GM12878 (cell line): Measurements from ENCODE around the gene C1orf198. TPM values are rescaled to one million over a fixed set of nuclear protein-coding genes. Genes with fewer than 3 reads are reported as not detected.

Experiments used
- ATAC-seq: fragments of 200-7000 bp; cut with Tn5 transposase; 3 replicates; pipeline ENCODE4 v1.9.1; 2020; ENCODE audit warnings: mild to moderate bottlenecking, moderate library complexity
- BruUV-seq: library from RNA; stranded (reverse); fragments of 400-500 nt; replicated peaks from 2 replicates; lab custom pipeline; 2021; lab: Mats Ljungman, UMichigan
- CTCF ChIA-PET: fragments of 300-600 bp; sonication (Branson Sonifier 250); formaldehyde crosslinking; extraction: SDS; loops from one replicate; lab custom pipeline; 2021; ENCODE audit warnings: inconsistent platforms; lab: Yijun Ruan, JAX
- POLR2A ChIA-PET: fragments of 350-600 bp; formaldehyde crosslinking; extraction: SDS; loops from one replicate; lab custom pipeline; 2021; ENCODE audit warnings: inconsistent platforms; lab: Charles Lee
- RAD21 ChIA-PET: fragments of 300-600 bp; sonication (Branson Sonifier 250); formaldehyde crosslinking; loops from one replicate; lab custom pipeline; 2023; ENCODE audit warnings: antibody characterized with exemption; ENCODE audit not compliant: unreplicated experiment; lab: Charles Lee
- SMC1A ChIA-PET: fragments of 300-600 bp; sonication (Branson Sonifier 250); formaldehyde crosslinking; loops from one replicate; lab custom pipeline; 2023; ENCODE audit not compliant: unreplicated experiment, uncharacterized antibody; lab: Charles Lee
- DNase-seq: peaks from one replicate; pipeline ENCODE4 v3.0.0-alpha.2; 2011; ENCODE audit warnings: low read depth, low spot score
- FAIRE-seq: peaks from 3 replicates; lab custom pipeline; 2011; peaks lifted over from hg19 to GRCh38; lab: Jason Lieb, UNC
- H2AFZ ChIP-seq: 2 replicates; pipeline ENCODE4 v1.6.0; 2011; ENCODE audit warnings: low read depth, low read length, control low read depth; ENCODE audit not compliant: control insufficient read depth
- H3K27ac ChIP-seq: 2 replicates; pipeline ENCODE4 v1.5.1; 2011; ENCODE audit warnings: control low read depth; ENCODE audit not compliant: control insufficient read depth, insufficient read depth
- H3K27me3 ChIP-seq, 2 experiments: replicated peaks in 1 of 2; 2 replicates each; pipeline versions ENCODE4 v1.6.0 to v1.6.1; 2011; ENCODE audit warnings: low read length in 1 of 2; ENCODE audit not compliant: control insufficient read depth in 2 of 2, insufficient read depth in 2 of 2
- H3K36me3 ChIP-seq, 2 experiments: 2 replicates each; pipeline ENCODE4 v1.5.1; 2011; ENCODE audit warnings: low read length in 1 of 2; ENCODE audit not compliant: control insufficient read depth in 2 of 2, insufficient read depth in 2 of 2
- H3K4me1 ChIP-seq: 2 replicates; pipeline ENCODE4 v1.6.1; 2011; ENCODE audit warnings: mild to moderate bottlenecking, low read length, moderate library complexity, mixed read lengths; ENCODE audit not compliant: control insufficient read depth, insufficient read depth
- H3K4me2 ChIP-seq: 2 replicates; pipeline ENCODE4 v1.6.0; 2011; ENCODE audit warnings: control low read depth; ENCODE audit not compliant: control insufficient read depth, insufficient read depth
- H3K4me3 ChIP-seq: fragments of 200-600 bp; sonication (generic); 2 replicates; pipeline ENCODE4 v1.5.1; 2016
- H3K79me2 ChIP-seq: 2 replicates; pipeline ENCODE4 v1.6.0; 2011; ENCODE audit warnings: low read length; ENCODE audit not compliant: control insufficient read depth, insufficient read depth
- H3K9ac ChIP-seq: 2 replicates; pipeline ENCODE4 v1.8.0; 2011; ENCODE audit warnings: low read length, control low read depth, mixed read lengths; ENCODE audit not compliant: control insufficient read depth, insufficient read depth
- H3K9me3 ChIP-seq: replicated peaks from 3 replicates; pipeline ENCODE4 v1.5.1; 2011; ENCODE audit warnings: mild to moderate bottlenecking, low read length; ENCODE audit not compliant: control insufficient read depth, insufficient read depth
- H4K20me1 ChIP-seq: 2 replicates; pipeline ENCODE4 v1.6.0; 2011; ENCODE audit not compliant: control insufficient read depth, insufficient read depth
- ATF3 ChIP-seq: IDR thresholded peaks from 2 replicates; pipeline ENCODE4 v1.6.1; 2011; ENCODE audit warnings: low read depth, mild to moderate bottlenecking, low read length, moderate library complexity, borderline replicate concordance; ENCODE audit errors: extremely low read depth
- CHD4 ChIP-seq: fragments of 200-600 bp; sonication (generic); IDR thresholded peaks from 2 replicates; pipeline ENCODE4 v1.6.1; 2016; ENCODE audit warnings: mild to moderate bottlenecking
- HDGF ChIP-seq: fragments of 450-650 bp; IDR thresholded peaks from 2 replicates; pipeline ENCODE4 v1.6.1; 2016; ENCODE audit warnings: antibody characterized with exemption
- NKRF ChIP-seq: fragments of 450-650 bp; conservative IDR thresholded peaks from 2 replicates; pipeline ENCODE4 v1.6.1; 2017; ENCODE audit warnings: mild to moderate bottlenecking, moderate library complexity
- NR2C1 ChIP-seq: fragments of 450-650 bp; IDR thresholded peaks from 2 replicates; pipeline ENCODE4 v1.6.1; 2017; ENCODE audit warnings: antibody characterized with exemption, mild to moderate bottlenecking, moderate library complexity
- PAX5 ChIP-seq: IDR thresholded peaks from 2 replicates; pipeline ENCODE4 v1.6.1; 2011; ENCODE audit warnings: low read depth, low read length, borderline replicate concordance
- RELB ChIP-seq: fragments of 450-650 bp; IDR thresholded peaks from 2 replicates; pipeline ENCODE4 v1.6.1; 2017; ENCODE audit warnings: low read depth, mild to moderate bottlenecking, moderate library complexity
- TAF1 ChIP-seq: IDR thresholded peaks from 2 replicates; pipeline ENCODE4 v1.6.1; 2011; ENCODE audit warnings: mild to moderate bottlenecking, low read depth, low read length, borderline replicate concordance
- ZNF384 ChIP-seq: IDR thresholded peaks from 2 replicates; pipeline ENCODE4 v1.6.1; 2012; ENCODE audit warnings: low read depth, mild to moderate bottlenecking, low read length, improper control_type of control experiment, borderline replicate concordance
- WGBS: methylation state at CpG from one replicate; pipeline ENCODE4 v1.1.6; 2016; ENCODE audit warnings: low lambda C conversion rate; ENCODE audit not compliant: insufficient replicate concordance, insufficient coverage; ENCODE audit errors: missing lambda C conversion rate; 5-methylcytosine and 5-hydroxymethylcytosine counted together
- in situ Hi-C: fragments of 300-500 bp; cut with MboI; formaldehyde crosslinking; loops from 9 replicates; pipeline ENCODE4 v1.14.3; 2018; ENCODE audit warnings: mixed read lengths
- intact Hi-C: fragments of 100-400 bp; cut with micrococcal nuclease; formaldehyde crosslinking; loops from one replicate; pipeline ENCODE4 v1.14.2; 2022; ENCODE audit not compliant: unreplicated experiment
- polyA plus RNA-seq, 11 experiments: library from polyadenylated mRNA; depleted of rRNA in 4 of 11; unstranded in 6 of 11; stranded (reverse) in 5 of 11; fragments of >200 nt; fragmentation: Nextera tagmentation in 4 of 11; fragmentation: Illumina TruSeq in 1 of 11; extraction: Ambion mirVana in 4 of 11; extraction: Trizol in 1 of 11; gene quantifications; 1 replicate in 1 of 11; 2 replicates in 10 of 11; pipeline versions ENCODE4 v1.2.1 to v1.2.3, GENCODE V29; 2011 to 2016; ENCODE audit warnings: inconsistent platforms in 2 of 11, missing spikeins in 2 of 11, low read depth in 1 of 11
- total RNA-seq, 4 experiments: library from RNA; depleted of rRNA in 3 of 4; stranded (reverse); fragments of >200 nt in 3 of 4; fragmentation: Illumina TruSeq in 1 of 4; extraction: Trizol in 1 of 4; gene quantifications; 2 replicates each; pipeline versions ENCODE4 v1.2.1 to v1.2.3, GENCODE V29; 2013 to 2021
- TF ChIP-seq, protein P1 (sequence below): fragments of 450-650 bp; formaldehyde crosslinking; IDR thresholded peaks from 2 replicates; pipeline ENCODE4 v1.5.0; 2022; ENCODE audit warnings: mild to moderate bottlenecking, missing genetic modification characterization

C1orf198 gene
- total and polyA plus RNA-seq, 10 of the 15 experiments (the other 5 are each of a cell fraction or from before 2014, with no cell fraction given): 0.16 to 2.8 (median 1.1) TPM

- POLR2A ChIA-PET: no interaction called here
- ATAC-seq: no peak
- TF ChIP-seq CHD4 (no peak), HDGF (no peak), PAX5 (no peak), TAF1 (no peak), ZNF384 (no peak), NR2C1 (no peak), NKRF (no peak), RELB (no peak), ATF3 (no peak)
- TF ChIP-seq, protein P1, sequence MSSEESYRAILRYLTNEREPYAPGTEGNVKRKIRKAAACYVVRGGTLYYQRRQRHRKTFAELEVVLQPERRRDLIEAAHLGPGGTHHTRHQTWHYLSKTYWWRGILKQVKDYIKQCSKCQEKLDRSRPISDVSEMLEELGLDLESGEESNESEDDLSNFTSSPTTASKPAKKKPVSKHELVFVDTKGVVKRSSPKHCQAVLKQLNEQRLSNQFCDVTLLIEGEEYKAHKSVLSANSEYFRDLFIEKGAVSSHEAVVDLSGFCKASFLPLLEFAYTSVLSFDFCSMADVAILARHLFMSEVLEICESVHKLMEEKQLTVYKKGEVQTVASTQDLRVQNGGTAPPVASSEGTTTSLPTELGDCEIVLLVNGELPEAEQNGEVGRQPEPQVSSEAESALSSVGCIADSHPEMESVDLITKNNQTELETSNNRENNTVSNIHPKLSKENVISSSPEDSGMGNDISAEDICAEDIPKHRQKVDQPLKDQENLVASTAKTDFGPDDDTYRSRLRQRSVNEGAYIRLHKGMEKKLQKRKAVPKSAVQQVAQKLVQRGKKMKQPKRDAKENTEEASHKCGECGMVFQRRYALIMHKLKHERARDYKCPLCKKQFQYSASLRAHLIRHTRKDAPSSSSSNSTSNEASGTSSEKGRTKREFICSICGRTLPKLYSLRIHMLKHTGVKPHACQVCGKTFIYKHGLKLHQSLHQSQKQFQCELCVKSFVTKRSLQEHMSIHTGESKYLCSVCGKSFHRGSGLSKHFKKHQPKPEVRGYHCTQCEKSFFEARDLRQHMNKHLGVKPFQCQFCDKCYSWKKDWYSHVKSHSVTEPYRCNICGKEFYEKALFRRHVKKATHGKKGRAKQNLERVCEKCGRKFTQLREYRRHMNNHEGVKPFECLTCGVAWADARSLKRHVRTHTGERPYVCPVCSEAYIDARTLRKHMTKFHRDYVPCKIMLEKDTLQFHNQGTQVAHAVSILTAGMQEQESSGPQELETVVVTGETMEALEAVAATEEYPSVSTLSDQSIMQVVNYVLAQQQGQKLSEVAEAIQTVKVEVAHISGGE (CRISPR knock-in tag): no peak
- no peak for FAIRE-seq
- Histone ChIP-seq H3K79me2 (no peaks in the 10 kb centered on the region), H3K4me2 (no peak overlapping the region), H3K4me1 (no peaks in the 10 kb centered on the region), H3K9me3 (no peaks in the 10 kb centered on the region; the same call in 2 of the 3 replicates), H2AFZ (no peak overlapping the region), H3K9ac (no peak overlapping the region), H4K20me1 (no peaks in the 10 kb centered on the region), H3K4me3 (no peak overlapping the region), H3K36me3 (no peaks in the 10 kb centered on the region), H3K27ac (no peak overlapping the region), H3K27me3 (peaks cover 0 to 3% of the 10 kb centered on the region in 2 experiments; a peak in 2 of 4 replicates)
- DNase-seq: no peak
- RAD21 ChIA-PET: no interaction called here
- intact Hi-C loops: no loop called here
- no TSS peak for BruUV-seq
- CTCF ChIA-PET: no interaction called here
- 20% methylated on average over 2 of the region's 2 CpGs for WGBS
- SMC1A ChIA-PET: no interaction called here
- in situ Hi-C loops: no loop called here
Measured at GRCh38 chr1:230884646-230885045, 16.3 kb upstream of the C1orf198 start.
